H1 (cell line): Measurements from ENCODE around the gene KLC4.
A peak's percentile ranks its signal among the peaks of the same experiment; 100 is the strongest.

Source experiments
- CBX5 ChIP-seq: fragments of 300-800, 300-1000 bp; sonication (generic); IDR thresholded peaks from 2 replicates; pipeline ENCODE4 v1.7.1; 2016; ENCODE audit warnings: antibody characterized with exemption, low read length, low read depth
- CHD2 ChIP-seq: IDR thresholded peaks from 2 replicates; pipeline ENCODE4 v1.6.1; 2012; ENCODE audit warnings: low read length, improper control_type of control experiment
- CTCF ChIP-seq, 3 experiments: IDR thresholded peaks; 1 replicate in 2 of 3; 2 replicates in 1 of 3; pipeline versions ENCODE4 v1.5.1 to v1.6.1; 2011; ENCODE audit warnings: low read length in 3 of 3, mild to moderate bottlenecking in 3 of 3, inconsistent platforms in 2 of 3, low read depth in 1 of 3, moderate library complexity in 1 of 3; ENCODE audit not compliant: insufficient read depth in 1 of 3; ENCODE audit errors: control extremely low read depth in 1 of 3
- EGR1 ChIP-seq: IDR thresholded peaks from 2 replicates; pipeline ENCODE4 v1.6.1; 2011; ENCODE audit warnings: low read depth, low read length, borderline replicate concordance
- EP300 ChIP-seq, 2 experiments: IDR thresholded peaks; 1 replicate in 1 of 2; 2 replicates in 1 of 2; pipeline ENCODE4 v1.6.1; 2011 to 2012; ENCODE audit warnings: low read depth in 2 of 2, low read length in 2 of 2, mild to moderate bottlenecking in 2 of 2, borderline replicate concordance in 1 of 2, inconsistent platforms in 1 of 2, moderate library complexity in 1 of 2
- EZH2 ChIP-seq: fragments of 200-600 bp; sonication (generic); IDR thresholded peaks from 2 replicates; pipeline ENCODE4 v1.7.1; 2012; ENCODE audit warnings: low read depth, mild to moderate bottlenecking, moderate library complexity, low read length, inconsistent platforms; ENCODE audit not compliant: severe bottlenecking
- HDAC2 ChIP-seq, 2 experiments: fragments of 300-600 bp in 1 of 2; sonication (generic) in 1 of 2; IDR thresholded peaks; 2 replicates each; pipeline ENCODE4 v1.6.1; 2011 to 2012; ENCODE audit warnings: low read depth in 2 of 2, low read length in 2 of 2, mild to moderate bottlenecking in 2 of 2, moderate library complexity in 2 of 2, borderline replicate concordance in 1 of 2, inconsistent platforms in 1 of 2
- POLR2AphosphoS5 ChIP-seq: IDR thresholded peaks from 2 replicates; pipeline ENCODE4 v1.6.1; 2011; ENCODE audit warnings: low read depth, low read length
- SP1 ChIP-seq: IDR thresholded peaks from 2 replicates; pipeline ENCODE4 v1.6.1; 2011; ENCODE audit warnings: low read depth, low read length
- TAF1 ChIP-seq: IDR thresholded peaks from 2 replicates; pipeline ENCODE4 v1.6.1; 2011; ENCODE audit warnings: mild to moderate bottlenecking, low read depth, low read length
- TBP ChIP-seq: IDR thresholded peaks from 2 replicates; pipeline ENCODE4 v1.6.1; 2011; ENCODE audit warnings: low read depth, low read length, improper control_type of control experiment
- USF2 ChIP-seq: IDR thresholded peaks from 2 replicates; pipeline ENCODE4 v1.6.1; 2011; ENCODE audit warnings: low read length, improper control_type of control experiment
- YY1 ChIP-seq: IDR thresholded peaks from 2 replicates; pipeline ENCODE4 v1.6.1; 2011; ENCODE audit warnings: low read depth, mild to moderate bottlenecking, low read length

- TF ChIP-seq POLR2AphosphoS5, result peak; percentile 99
- peak in 1 of 2 experiments; percentile 31; a peak in 1 of 4 replicates for TF ChIP-seq HDAC2 (IDR thresholded peaks at IDR 0.05; ENCODE audit: borderline replicate concordance in 1 of 2, low read depth in 2 of 2, low read length in 2 of 2)
- TF ChIP-seq USF2, result no peak; the same call in 1 of the 2 replicates
- peak; percentile 63 for TF ChIP-seq CHD2
- TF ChIP-seq EP300 (IDR thresholded peaks at IDR 0.05; ENCODE audit: borderline replicate concordance in 1 of 2, low read depth in 2 of 2, low read length in 2 of 2), result 0 out of 3 replicates have a peak, but pooled peaks of 1 of the 2 experiments have one; percentile 10
- TF ChIP-seq CBX5, result no peak
- peak; percentile 94 for TF ChIP-seq TAF1
- TF ChIP-seq TBP, result peak; percentile 89
- TF ChIP-seq EGR1, result no peak
- no peak for TF ChIP-seq EZH2
- TF ChIP-seq CTCF (IDR thresholded peaks at IDR 0.05; ENCODE audit: control extremely low read depth in 1 of 3, insufficient read depth in 1 of 3, low read depth in 1 of 3, low read length in 3 of 3), result no peak
- peak; percentile 98 for TF ChIP-seq YY1
- TF ChIP-seq SP1, result peak; percentile 79
These were observed at the start of gene KLC4, which contains the start of gene MRPL2 for GRCh38 chr6:43059168-43060033.
